Tibial nerve (tissue), 4 donors: ENCODE measurements around the gene KRT14.
"Not testable (repeated sequence)": the region's sequence is repeated elsewhere in the genome, so short reads cannot be mapped to it uniquely, and the experiment has no call there.

Experiments
- EP300 ChIP-seq, 2 donors: sonication (generic); formaldehyde crosslinking; IDR thresholded peaks; one replicate each; pipeline ENCODE4 v1.6.1; 2017; ENCODE audit warnings: antibody characterized with exemption in 2 of 2, mild to moderate bottlenecking in 1 of 2
- POLR2A ChIP-seq, 2 donors: fragments of 450-650 bp; IDR thresholded peaks; one replicate each; pipeline ENCODE4 v1.6.1; 2017; ENCODE audit warnings: antibody characterized with exemption in 2 of 2, mild to moderate bottlenecking in 2 of 2, moderate library complexity in 2 of 2
- TF ChIP-seq, protein P1 (sequence below), 5 experiments: fragments of 200-600 bp in 3 of 5; fragments of 450-650 bp in 2 of 5; sonication (generic) in 3 of 5; IDR thresholded peaks; one replicate each; pipeline ENCODE4 v1.5.1; 2016 to 2019; ENCODE audit warnings: antibody characterized with exemption in 5 of 5, mild to moderate bottlenecking in 3 of 5, moderate library complexity in 2 of 5

GRCh38 chr17:41619927-41620582 lies 33.4 kb upstream of the KRT14 start:
- TF ChIP-seq, protein P1, sequence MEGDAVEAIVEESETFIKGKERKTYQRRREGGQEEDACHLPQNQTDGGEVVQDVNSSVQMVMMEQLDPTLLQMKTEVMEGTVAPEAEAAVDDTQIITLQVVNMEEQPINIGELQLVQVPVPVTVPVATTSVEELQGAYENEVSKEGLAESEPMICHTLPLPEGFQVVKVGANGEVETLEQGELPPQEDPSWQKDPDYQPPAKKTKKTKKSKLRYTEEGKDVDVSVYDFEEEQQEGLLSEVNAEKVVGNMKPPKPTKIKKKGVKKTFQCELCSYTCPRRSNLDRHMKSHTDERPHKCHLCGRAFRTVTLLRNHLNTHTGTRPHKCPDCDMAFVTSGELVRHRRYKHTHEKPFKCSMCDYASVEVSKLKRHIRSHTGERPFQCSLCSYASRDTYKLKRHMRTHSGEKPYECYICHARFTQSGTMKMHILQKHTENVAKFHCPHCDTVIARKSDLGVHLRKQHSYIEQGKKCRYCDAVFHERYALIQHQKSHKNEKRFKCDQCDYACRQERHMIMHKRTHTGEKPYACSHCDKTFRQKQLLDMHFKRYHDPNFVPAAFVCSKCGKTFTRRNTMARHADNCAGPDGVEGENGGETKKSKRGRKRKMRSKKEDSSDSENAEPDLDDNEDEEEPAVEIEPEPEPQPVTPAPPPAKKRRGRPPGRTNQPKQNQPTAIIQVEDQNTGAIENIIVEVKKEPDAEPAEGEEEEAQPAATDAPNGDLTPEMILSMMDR (IDR thresholded peaks at IDR 0.05): not testable (repeated sequence)
- not testable (repeated sequence) for TF ChIP-seq POLR2A, EP300 (IDR thresholded peaks at IDR 0.05)
